Activated effector memory CD4-positive, alpha-beta T cell treated with anti-CD3 and anti-CD28 coated beads, Interleukin-2, amount 50 U/mL, for 16 hours (primary cell): ENCODE measurements around the gene HECTD4.
"Not testable (repeated sequence)": the region's sequence is repeated elsewhere in the genome, so short reads cannot be mapped to it uniquely, and the experiment has no call there.

Experiments
- DNase-seq: peaks from one replicate; pipeline ENCODE4 v3.0.0-alpha.2; 2020

The HECTD4 gene

DNA sequence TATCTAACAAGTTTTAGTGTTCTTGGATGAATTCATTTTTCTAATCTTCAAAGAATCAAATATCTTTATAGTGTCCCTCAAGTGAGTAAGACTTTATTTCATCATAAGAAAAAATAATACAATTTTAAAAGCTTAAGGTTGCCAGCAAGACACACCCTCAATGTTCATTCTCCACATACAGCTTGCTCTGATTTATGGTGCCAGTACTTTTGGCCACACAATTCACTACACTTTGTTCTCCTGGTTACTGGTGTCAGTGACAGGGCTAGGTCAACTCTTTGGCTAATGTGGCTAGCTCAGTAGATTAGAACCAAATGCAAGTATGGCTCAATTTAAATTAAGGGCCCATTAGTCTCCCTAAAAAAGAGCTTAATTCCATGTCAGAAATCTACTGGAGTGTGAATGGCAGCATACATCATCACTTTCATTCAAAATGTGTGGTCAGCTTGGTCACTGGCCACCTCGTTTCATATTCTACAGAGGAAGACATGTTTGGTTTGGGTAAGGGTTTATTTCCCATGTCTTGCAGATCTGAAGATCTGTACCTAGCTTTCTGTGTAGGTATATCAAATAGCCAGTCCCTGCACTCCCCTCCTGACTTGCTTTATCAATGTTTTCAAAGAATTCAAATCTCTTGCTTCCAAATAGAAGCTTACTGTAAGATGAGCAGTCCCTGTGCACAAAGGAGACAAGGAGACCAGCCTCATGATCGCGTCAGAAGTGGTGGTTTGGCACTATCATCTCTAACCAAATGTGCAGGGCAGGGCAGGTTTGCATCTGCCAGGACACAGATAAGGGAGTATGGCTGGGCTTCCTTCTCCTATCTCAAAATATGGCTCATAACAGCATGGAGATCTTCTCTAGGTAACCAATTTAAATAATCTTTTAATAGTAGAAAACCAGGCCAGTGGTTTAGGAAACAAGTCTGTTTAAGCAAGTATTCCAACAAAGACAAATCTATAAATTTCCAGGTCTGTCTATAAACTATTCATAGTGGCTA lies 31.3 kb downstream of the HECTD4 start:
- DNase-seq: no peak

DNA sequence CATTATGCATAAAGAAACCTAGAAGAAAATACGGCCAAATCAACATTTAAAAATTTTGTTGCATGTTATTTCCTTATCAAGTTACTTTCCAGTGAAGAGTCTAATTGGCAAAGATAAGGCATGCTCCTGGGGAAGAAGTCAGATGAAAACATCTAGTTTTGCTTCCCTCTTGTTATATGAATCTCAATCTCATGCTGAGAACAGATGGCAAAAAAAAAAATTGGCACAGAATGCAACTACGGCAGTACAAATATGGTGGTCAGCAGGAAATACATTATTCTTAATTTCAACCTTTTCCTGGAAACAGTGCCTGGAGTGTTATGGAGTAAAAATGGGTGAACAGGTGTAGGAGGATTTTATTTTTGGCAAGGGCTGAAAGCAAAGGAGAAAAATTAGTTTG lies 32.8 kb downstream of the HECTD4 start:
- no peak for DNase-seq

DNA sequence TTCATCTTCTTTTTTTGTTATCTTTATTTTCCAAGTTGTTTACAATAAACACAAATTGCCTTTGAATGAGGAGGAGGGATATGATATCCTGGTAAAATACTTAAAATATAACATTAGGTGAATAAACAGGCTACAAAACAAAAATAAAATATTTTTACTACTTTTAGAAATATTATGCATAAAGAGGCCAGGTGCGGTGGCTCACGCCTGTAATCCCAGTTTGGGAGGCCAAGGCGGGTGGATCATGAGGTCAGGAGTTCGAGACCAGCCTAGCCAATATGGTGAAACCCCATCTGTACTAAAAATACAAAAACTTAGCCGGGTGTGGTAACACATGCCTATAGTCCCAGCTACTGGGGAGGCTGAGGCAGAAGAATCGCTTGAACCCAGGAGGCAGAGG lies 33.3 kb downstream of the HECTD4 start:
- not testable (repeated sequence) for DNase-seq

DNA sequence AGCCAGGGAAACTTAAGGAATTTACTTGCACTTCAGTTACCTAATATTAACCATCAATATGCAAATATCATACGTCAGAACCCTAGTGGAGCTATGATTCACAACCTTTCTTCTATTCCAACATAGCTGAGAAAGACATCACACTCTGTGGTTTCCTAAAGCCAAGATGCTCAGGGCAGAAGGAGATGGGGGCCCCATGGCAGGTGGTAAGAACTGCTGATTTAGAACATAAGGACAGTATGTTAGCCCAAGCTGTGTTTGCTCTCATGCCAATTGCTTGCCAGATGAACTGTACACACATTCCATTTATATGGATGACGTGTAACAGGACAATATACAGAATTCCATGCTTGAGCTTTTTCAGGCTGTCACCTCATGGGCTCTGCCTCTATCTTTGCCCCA lies 34.6 kb downstream of the HECTD4 start:
- no peak for DNase-seq

DNA sequence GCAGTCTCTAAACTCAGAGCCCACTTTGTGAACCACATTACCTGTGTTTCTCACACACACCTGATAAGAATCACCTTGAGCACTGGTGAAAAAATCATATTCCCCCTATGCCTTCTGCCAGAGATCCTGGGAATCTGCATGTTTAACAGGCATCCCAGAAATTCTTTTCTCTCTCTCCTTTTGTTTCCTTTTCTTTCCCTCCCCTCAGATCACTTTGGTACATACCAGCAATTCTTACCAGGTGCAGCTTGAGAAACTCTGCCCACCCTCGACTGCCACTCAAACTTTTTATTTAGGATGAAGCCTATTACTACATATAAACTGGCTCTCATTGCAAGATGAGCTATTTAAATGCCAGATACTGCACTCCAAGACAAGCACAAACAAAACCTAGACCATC lies 36.0 kb downstream of the HECTD4 start:
- no peak for DNase-seq

DNA sequence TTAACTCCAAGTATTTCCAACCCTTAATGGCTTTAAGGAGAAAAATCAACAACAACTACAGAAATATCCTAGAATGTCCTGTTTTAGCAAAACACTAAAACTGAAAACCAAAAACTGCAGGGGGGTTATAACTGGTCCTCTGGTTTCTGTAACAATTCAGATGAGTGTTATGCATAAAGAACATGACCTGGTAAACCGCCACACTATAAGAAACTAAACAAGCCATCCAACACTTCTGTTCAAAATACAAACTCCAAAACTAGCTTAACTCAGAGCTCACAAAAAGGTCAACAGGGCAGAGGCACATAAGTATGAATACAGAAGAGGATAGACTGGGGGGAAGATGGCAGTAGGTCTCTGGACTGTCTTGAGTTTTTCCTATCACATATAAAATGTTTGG lies 38.0 kb downstream of the HECTD4 start:
- DNase-seq: no peak

DNA sequence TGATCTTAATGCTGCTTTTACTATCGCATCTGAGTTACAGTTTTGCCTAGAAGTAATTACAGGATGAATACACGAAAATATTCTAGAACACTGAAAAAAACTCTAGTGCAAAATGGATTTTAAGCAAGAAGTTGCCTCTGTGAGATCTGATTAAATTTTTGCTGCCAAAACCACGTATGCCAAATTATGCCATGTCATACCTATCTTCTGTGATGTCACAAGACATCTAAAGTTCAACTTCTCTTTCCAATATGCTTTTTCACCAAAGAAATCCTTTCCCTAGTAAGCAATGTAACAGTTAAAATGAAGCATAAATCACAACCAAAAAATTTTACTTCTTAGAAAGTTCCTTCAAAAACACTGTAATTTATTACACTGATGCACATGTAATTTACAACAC lies 39.6 kb downstream of the HECTD4 start:
- no peak for DNase-seq

DNA sequence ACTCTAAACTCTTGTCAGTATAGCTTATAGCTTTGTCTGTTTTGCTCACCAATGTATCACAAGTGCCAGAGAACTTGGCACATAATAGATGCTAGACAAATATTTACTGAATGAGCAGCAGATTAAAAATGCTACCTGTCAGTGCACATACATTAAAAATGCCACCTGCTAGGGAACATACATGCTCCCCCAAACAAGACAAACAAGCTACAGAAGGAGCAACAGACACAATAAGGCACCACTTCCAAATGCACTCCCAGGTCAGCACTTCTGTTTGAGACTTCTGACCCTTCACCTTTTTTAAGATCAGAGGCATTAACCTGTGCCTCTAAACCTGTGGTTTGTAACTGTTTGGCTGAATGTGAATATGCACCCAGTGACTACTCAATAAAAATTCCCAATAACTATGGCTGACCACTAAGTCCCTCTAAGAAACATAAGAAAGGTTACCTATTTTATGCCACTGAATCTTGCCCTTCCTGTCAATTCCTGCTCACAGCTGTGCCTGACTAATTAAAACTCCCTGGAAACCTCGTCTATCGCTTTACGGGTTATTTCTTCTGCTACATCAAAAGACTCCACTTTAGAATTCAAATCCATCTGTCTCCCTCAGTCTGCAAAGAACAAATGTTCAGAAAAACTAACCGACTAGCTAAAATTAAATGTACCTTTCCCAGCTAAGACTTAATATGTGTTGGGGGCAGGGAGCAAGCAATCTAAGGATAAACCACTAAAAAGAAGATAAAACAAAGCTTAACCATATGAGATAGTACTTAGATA lies 41.0 kb downstream of the HECTD4 start:
- DNase-seq: no peak

DNA sequence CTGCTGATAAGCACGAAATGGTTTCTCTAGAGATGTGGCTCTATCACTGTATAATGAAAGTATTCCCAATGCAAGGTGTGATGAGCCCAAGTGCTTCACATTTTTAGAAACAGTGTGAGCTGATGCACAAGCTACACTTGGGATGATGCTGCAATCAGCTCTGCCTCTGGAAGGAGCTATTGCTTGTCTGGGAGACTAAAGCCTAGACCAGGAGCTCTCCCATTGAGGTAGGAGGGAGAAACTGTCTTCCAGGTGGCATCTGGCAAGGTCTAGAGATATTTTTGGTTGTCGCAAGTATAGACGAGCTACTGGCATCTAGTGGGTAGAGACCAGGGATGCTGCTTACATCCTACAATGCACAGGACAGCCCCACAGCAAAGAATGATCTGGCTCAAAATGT lies 42.0 kb downstream of the HECTD4 start:
- no peak for DNase-seq

DNA sequence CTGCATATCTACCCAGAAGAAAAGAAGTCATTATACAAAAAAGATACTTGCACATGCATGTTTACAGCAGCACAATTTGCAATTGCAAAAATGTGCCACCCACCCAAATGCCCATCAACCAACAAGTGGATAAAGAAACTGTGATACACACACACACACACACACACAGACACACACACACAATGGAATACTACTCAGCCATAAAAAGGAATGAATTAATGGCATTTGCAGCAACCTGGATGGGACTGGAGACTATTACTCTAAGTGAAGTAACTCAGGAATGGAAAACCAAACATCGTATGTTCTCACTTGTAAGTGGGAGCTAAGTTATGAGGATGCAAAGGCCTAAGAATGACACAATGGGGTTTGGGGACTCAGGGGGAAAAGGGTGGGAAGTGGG lies 47.2 kb downstream of the HECTD4 start:
- DNase-seq: not testable (repeated sequence)

DNA sequence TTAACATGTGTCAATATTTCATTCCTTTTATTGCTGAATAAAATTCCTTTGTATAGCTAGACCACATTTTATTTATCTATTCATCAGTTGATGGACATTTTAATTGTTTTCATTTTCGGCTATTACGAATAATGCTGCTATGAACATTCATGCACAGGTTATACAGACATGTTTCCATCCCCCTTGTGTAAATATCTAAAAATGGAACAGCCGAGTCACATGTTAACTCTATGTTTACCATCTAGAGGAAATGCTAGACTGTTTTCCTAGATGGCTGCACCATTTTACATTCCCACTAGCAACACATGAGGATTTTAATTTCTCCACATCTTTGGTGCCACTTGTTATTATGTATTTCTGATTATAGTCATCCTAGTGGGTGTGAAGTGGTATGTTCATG lies 49.2 kb downstream of the HECTD4 start:
- DNase-seq: no peak

DNA sequence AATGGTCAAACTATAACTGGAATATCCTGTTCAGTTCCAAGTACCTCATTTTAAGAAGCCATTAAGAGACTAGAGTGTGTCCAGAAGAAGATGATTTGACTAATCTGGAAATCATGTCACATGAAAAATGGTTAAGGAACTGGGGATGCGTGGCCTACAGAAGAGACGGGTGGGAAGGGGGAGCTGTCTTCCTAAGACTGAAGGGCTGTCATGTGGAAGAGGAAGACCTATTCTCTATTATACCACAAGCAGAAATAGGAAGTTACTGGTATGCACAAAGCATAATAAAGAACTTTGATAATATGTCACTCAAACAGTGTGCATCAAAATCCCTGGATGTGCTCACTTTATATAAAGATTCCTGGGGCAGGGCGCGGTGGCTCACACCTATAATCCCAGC lies 50.3 kb downstream of the HECTD4 start:
- no peak for DNase-seq

DNA sequence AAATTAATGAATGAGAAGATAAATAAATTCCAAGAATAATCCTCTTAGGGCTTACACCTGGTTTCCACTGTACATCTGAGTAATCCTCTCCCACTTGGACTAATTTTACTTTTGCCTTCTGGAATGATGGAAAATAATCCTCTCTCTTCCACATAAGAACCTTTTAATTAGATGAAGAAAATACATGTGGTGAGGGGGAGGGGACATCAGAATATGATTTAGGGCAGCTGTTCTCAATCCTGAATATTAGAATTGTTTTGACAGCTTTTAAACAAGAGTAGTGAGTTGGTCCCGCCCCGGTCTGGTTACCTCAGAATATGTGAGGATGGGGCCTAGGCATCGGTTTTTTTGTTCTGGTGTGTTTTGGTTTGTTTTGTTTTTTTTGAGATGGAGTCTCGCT lies 51.5 kb downstream of the HECTD4 start:
- no peak for DNase-seq

DNA sequence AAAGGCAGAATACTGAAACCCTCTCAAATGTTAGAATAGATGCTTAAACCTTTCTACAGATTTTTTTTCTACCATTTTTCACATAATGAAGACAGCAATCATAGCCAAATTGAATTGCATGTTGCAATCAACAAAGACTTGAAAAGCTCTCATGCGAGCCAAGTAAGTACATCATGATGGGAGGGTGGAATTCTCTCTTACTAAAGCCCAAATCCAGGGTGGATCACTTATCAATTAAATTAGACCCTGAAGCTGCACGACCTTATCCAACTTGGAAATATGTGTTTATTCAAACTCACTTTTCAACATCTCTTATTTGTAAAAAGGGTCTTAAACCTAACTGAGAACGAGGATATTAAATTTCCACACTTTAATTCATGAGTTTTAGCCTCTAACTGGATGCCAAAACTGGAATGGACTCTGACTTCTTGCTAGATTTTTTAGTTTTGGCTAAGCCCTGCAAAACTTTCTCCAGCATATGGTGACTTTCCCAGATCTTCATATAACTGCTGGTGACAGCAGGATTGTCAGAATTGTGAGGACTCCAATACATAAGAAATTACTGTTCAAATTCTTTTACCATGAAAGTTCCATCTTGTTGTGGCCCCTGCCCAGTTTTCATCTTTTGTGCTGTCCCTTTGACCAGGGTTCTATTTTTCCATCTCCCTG lies 53.6 kb downstream of the HECTD4 start:
- no peak for DNase-seq

DNA sequence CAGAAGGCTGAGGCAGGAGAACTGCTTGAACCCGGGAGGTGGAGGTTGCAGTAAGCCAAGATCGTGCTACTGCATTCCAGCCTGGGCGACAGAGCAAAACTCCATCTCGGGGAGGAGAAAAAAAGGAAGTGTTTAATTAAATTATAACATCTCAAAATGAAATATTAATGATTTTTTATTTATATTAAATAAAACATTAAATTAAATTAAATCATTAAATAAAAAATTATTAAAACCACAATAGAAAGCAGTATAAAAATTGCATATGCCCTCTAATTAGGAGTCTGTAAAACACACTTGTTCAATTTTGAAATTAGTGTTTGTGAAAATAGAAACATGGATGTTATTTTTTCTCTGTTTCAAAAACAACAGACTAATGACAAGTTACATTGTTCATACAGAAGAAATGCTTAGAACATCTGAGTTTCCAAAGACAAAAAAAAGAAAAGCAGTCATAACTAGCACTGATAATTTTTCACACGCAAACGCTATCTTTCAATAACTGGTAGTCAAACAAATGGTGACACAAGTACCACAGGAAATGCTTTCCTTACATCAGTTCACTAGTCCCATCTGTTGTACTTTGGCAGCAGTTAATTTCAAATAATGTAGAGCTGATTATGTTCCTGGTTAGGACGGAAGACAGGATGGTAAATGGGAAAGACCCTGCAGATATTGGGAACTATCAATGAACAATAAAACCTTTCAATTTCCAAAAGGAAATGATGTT lies 54.9 kb downstream of the HECTD4 start:
- DNase-seq: no peak

DNA sequence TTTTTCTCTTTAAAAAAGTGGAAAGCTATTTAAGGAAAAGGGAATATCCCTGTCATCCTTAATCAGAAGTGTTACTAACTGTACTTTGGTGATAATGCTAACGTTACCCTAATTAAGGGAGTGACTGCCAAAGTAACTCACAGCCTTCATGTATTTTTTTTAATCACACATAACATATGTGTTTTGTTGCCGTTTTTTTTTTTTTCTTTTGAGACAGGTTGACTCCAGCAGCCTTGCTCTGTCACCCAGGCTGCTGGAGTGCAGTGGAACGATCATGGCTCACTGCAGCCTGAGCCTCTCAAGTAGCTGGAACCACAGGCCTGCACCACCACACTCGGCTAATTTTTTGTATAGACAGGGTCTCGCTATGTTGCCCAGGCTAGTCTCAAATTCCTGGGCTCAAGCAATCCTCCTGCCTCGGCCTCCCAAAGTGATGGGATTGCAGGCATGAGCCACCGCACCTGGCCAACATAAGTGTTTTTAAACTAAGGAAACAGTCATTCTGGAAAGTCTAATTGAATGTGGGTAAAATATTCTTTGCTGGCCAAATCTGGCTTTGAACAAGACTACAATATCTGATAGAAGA lies 56.5 kb downstream of the HECTD4 start:
- no peak for DNase-seq

DNA sequence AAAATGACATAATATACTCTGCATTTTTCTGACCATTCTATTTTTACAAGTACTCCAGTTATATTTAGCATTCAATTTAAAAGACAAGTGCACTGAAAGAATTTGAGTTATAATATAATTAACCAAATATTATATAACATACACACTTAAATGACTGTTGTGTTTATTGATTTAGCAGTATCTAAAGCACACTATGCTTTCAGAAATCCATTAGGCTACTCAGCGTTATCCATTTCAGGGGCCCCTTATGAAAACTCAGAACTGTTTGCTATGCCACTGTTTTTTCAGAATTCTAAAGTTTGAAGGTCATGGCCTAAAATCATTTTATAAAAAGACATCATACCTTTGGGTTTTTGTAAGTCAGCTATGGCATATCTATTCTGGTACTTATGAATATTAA lies 57.1 kb downstream of the HECTD4 start:
- no peak for DNase-seq

DNA sequence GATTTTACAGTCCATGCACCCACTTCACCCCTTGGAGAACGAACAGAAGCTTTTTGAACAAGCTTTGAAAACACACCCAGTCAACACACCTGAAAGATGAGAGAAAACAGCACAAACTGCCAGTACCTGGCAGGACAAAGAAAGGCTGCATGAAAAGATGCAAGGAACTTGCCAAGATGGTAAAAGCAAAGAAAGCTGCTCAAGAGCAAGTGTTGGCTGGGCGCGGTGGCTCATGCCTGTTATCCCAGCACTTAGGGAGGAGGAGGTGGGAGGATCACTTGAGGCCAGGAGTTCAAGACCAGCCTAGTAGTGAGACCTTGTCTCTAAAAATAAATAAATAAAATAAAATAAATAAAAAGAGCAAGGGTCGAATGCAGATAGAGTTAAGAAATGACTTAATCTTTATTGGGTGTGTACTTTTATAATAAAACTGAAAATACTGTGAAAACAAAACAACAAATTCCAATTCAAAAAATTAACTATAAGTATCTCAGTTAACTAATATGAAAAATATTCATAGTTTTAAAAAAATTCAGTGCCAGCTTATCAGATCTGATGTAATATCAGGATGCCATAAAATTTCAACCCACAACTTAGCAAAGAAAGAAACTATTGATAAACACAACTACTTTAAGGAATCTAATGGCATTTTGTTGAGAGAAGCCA lies 59.2 kb downstream of the HECTD4 start:
- DNase-seq: no peak

DNA sequence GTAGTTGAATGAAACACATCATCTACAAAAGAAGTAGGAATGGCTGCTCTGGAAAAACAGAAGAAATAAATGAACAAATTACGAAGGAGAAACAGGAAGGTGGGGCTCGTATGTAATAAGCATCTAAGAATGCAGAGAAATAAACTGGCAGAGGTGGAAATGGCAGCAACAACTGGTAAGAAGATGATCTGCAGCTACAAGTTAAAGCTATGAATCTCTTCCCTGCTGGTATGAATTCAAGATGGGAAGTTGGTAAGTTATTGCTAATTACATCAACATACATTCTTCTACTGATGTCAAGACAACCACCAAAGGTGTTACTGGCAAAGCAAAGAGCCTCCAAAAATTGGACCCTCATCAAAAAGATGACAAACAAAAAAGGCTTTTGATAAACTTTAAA lies 59.8 kb downstream of the HECTD4 start:
- DNase-seq: no peak

DNA sequence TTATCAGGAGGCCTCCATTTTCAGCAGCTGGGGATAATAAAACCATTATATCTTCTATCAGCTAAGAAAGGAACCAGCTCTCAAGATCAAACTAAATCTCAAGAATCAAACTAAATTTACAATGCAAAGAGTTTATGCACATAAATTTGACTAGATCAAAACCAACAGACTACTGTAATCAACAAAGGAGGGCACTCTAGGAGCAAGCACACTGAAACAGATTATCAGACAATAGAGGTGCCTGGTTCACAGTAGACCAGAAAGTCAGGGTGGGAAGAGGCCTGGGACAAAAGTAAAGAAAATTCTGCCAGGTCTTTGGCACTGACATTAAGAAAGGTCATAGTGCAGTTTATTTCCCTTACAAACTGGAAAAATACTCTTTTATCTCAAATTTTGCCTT lies 61.0 kb downstream of the HECTD4 start:
- no peak for DNase-seq

DNA sequence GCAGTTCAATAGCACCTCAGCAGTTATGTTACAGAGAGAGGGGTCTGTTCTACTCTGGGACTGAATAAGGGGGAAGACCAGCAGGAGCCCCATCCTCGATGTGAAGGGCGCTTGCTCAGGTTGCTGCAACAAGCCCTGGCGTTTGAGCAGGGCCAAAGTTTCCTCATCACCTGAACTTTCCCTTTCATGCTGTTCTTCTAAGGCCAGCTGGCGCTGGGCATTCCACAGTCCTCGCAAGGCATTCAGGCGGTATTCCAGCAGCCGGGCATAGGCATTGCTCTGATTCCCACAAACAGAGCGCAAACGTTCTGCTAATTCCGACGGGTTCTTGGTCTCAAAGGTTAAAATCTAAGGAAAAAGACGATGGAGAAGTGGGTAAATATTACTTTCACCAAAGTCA lies 62.8 kb downstream of the HECTD4 start:
- no peak for DNase-seq

DNA sequence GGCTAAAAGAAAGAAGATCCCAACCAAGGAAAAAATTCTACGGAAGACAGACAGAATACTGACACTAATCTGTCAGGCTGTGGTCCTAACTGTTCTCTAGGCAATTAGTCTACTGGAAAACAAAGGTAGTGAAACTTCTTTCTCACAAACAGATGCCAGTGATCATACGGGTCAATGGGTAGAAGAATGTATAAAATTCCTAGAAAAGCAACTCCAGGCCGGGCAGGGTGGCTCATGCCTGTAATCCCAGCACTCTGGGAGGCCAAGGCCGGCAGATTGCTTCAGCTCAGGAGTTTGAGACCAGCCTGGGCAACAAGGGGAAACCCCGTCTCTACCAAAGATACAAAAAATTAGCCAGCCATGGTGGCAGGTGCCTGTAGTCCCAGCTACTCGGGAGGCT lies 64.8 kb downstream of the HECTD4 start:
- no peak for DNase-seq
